Stimulated activated memory B cell treated with anti-CD40 and anti-IgM and Interleukin-4, amounts not matched to agents 10 μg/mL and 1 μg/mL and 100 μg/mL, for 72 hours (primary cell): ENCODE data around the gene ETV4.

Experiments used
- ATAC-seq: fragments of 150-1000 bp; cut with Tn5 transposase; 2 replicates; pipeline ENCODE4 v1.10.0; 2021
- H3K27ac Mint-ChIP-seq: one replicate; pipeline ENCODE4 v1.8.0; 2022; ENCODE audit warnings: mild to moderate bottlenecking, mixed read lengths
- H3K27me3 Mint-ChIP-seq: one replicate; pipeline ENCODE4 v1.8.0; 2022; ENCODE audit warnings: mixed read lengths
- H3K36me3 Mint-ChIP-seq: one replicate; pipeline ENCODE4 v1.8.0; 2022; ENCODE audit warnings: mixed read lengths
- H3K4me1 Mint-ChIP-seq: one replicate; pipeline ENCODE4 v1.8.0; 2022; ENCODE audit warnings: mixed read lengths
- H3K4me3 Mint-ChIP-seq: one replicate; pipeline ENCODE4 v1.8.0; 2022; ENCODE audit warnings: mild to moderate bottlenecking, moderate library complexity, mixed read lengths
- H3K9me3 Mint-ChIP-seq: one replicate; pipeline ENCODE4 v1.8.0; 2022; ENCODE audit warnings: mixed read lengths

The ETV4 gene

GRCh38 chr17:43536236-43536992 is 9.7 kb downstream of the ETV4 start:
- Mint-ChIP-seq H3K4me1 (peaks cover 15% of the 10 kb centered on the region), H3K36me3 (no peaks in the 10 kb centered on the region), H3K4me3 (no peak overlapping the region), H3K9me3 (no peaks in the 10 kb centered on the region), H3K27me3 (no peaks in the 10 kb centered on the region), H3K27ac (no peak overlapping the region)
- ATAC-seq: peak; percentile 78

GRCh38 chr17:43534909-43535308 is 11.2 kb downstream of the ETV4 start:
- Mint-ChIP-seq H3K36me3 (no peaks in the 10 kb centered on the region), H3K27me3 (no peaks in the 10 kb centered on the region), H3K4me1 (peaks cover 10% of the 10 kb centered on the region), H3K9me3 (no peaks in the 10 kb centered on the region), H3K27ac (no peak overlapping the region), H3K4me3 (no peak overlapping the region)
- ATAC-seq: no peak

GRCh38 chr17:43533699-43534098 is 12.4 kb downstream of the ETV4 start:
- Mint-ChIP-seq H3K36me3 (peaks cover 4% of the 10 kb centered on the region), H3K4me1 (peaks cover 10% of the 10 kb centered on the region), H3K4me3 (no peak overlapping the region), H3K27me3 (no peaks in the 10 kb centered on the region), H3K27ac (no peak overlapping the region), H3K9me3 (no peaks in the 10 kb centered on the region)
- ATAC-seq: no peak

- H3K4me3 Mint-ChIP-seq: no peak overlapping the region
- H3K27ac Mint-ChIP-seq: no peak overlapping the region
- ATAC-seq: no peak
Measured at GRCh38 chr17:43532581-43532980, 13.6 kb downstream of the ETV4 start.

GRCh38 chr17:43531955-43532354 is 14.2 kb downstream of the ETV4 start:
- Mint-ChIP-seq H3K27ac (no peak overlapping the region), H3K9me3 (no peaks in the 10 kb centered on the region), H3K36me3 (peaks cover 10% of the 10 kb centered on the region), H3K4me1 (peaks cover 10% of the 10 kb centered on the region), H3K4me3 (no peak overlapping the region), H3K27me3 (no peaks in the 10 kb centered on the region)
- no peak for ATAC-seq

More at GRCh38 chr17:43532581-43532980, 13.6 kb downstream of the ETV4 start:
- H3K9me3 Mint-ChIP-seq: no peaks in the 10 kb centered on the region
- H3K36me3 Mint-ChIP-seq: peaks cover 6% of the 10 kb centered on the region
- no peaks in the 10 kb centered on the region for H3K27me3 Mint-ChIP-seq
- H3K4me1 Mint-ChIP-seq: peaks cover 10% of the 10 kb centered on the region

DNA sequence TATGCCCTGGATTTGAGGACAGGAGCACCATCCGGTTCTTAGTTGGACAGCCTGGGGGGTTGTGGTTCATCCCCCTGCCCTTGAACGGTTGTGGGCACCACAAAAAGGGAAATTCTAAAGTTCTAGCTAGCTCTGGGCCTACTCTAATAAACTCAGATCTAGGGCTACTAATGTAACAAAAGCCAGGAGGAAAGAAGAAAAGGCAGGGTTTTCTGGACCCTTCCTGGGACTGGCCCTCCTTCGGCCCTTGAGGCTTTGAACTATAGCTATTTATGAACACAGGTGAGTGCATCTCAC is 15.1 kb downstream of the ETV4 start:
- Mint-ChIP-seq H3K9me3 (no peaks in the 10 kb centered on the region), H3K4me1 (peaks cover 3% of the 10 kb centered on the region), H3K4me3 (no peak overlapping the region), H3K36me3 (peaks cover 14% of the 10 kb centered on the region), H3K27me3 (no peaks in the 10 kb centered on the region), H3K27ac (no peak overlapping the region)
- no peak for ATAC-seq

DNA sequence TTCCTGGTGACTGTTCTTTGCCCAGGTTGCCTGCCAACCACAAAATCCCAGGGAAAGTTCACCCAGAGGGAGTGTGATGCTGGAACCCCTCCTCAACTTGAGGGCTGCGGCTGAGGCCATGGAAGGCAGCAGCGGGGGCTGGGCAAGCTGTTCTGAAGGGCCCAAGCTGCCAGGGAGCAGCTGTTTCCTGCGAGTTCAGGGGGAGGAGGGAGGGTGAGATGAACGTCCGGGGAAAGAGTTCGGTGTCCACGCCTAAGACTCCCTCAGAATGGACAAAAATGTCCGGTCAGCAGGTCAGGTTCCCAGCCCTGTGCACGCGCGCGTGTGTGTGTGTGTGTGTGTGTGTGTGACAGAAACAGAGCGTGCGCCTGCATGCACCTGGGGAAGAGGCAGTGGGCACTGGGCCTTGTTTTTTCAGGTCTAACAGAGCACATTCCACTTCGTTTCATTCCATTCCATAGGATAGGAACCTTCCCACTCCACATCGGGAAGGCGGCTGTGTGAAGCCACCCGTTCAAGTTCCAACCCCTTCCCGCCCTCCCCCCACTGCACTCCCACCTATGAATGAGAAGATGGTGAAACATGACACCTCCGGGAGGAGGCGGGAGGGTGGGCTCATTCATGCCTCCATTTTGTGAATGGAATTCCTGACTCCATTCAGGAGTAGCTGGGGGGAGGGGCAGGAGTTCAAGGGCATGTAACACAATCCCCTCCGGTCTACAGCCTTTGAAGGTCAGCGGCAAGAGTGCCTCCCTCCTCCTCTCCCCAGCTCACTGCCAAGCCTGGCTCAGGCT is 15.7 kb downstream of the ETV4 start:
- Mint-ChIP-seq H3K27ac (no peak overlapping the region), H3K4me3 (no peak overlapping the region), H3K9me3 (no peaks in the 10 kb centered on the region), H3K36me3 (peaks cover 14% of the 10 kb centered on the region), H3K27me3 (no peaks in the 10 kb centered on the region), H3K4me1 (no peaks in the 10 kb centered on the region)
- no peak for ATAC-seq

DNA sequence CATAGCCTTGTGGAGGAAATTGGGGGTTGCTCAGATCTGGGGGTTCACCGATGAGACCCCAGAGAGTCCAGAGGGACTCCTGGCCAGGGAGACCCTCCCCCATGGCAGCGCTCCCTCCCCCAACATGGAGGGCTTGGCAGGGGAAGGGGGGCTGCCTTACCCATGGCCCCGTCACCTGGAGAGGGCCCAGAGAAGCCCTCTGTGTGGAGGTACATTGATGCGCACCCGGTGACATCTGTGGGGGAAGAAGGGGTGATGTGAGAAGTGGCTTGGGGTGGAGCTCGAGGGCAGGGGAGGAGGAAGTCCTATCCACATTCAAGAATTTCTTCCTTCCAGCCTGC is 16.2 kb downstream of the ETV4 start:
- Mint-ChIP-seq H3K4me3 (no peak overlapping the region), H3K4me1 (no peaks in the 10 kb centered on the region), H3K27me3 (no peaks in the 10 kb centered on the region), H3K9me3 (no peaks in the 10 kb centered on the region), H3K27ac (no peak overlapping the region), H3K36me3 (peaks cover 19% of the 10 kb centered on the region)
- ATAC-seq: no peak

DNA sequence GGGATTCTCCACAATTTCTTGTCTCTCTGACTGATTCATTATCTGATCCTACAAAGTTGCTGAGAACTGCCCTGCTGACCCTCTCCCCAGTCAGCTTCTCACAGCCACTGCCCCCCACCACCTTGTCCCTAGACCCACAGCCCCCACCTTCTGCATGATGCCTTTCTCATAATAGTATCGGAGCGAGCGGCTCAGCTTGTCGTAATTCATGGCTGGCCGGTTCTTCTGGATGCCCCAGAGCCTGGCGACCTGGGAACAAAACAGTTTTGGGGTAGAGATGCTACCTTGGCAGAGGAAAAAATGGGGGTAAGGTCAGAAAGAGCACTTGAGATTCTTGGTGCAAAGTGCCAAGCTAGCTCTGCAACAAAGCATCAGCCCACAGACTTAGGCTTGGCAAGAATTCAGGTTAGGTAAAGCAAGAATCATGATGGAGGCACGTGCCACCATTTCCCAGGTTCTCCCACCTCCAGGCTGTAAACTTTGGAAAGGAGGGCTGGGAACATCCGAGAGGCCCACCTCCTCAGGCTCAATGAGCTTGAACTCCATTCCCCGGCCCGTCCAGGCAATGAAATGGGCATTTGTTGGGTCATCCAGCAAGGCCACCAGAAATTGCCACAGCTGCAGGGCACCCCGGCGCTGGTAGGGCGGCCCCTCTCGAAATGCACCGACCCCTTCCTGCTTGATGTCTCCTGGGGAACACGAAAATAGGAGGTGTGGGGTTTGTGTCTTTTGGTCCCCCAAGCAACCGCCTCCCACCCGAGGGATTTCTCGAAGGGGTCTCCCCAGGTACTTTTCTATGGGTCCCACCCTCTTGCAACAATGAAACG is 16.9 kb downstream of the ETV4 start:
- Mint-ChIP-seq H3K27me3 (no peaks in the 10 kb centered on the region), H3K9me3 (no peaks in the 10 kb centered on the region), H3K36me3 (peaks cover 26% of the 10 kb centered on the region), H3K4me3 (no peak overlapping the region), H3K4me1 (no peaks in the 10 kb centered on the region), H3K27ac (no peak overlapping the region)
- no peak for ATAC-seq

GRCh38 chr17:43528319-43528987 is 17.7 kb downstream of the ETV4 start:
- Mint-ChIP-seq H3K36me3 (peaks cover 32% of the 10 kb centered on the region), H3K27me3 (no peaks in the 10 kb centered on the region), H3K4me3 (no peak overlapping the region), H3K27ac (no peak overlapping the region), H3K9me3 (no peaks in the 10 kb centered on the region), H3K4me1 (no peaks in the 10 kb centered on the region)
- ATAC-seq: no peak

DNA sequence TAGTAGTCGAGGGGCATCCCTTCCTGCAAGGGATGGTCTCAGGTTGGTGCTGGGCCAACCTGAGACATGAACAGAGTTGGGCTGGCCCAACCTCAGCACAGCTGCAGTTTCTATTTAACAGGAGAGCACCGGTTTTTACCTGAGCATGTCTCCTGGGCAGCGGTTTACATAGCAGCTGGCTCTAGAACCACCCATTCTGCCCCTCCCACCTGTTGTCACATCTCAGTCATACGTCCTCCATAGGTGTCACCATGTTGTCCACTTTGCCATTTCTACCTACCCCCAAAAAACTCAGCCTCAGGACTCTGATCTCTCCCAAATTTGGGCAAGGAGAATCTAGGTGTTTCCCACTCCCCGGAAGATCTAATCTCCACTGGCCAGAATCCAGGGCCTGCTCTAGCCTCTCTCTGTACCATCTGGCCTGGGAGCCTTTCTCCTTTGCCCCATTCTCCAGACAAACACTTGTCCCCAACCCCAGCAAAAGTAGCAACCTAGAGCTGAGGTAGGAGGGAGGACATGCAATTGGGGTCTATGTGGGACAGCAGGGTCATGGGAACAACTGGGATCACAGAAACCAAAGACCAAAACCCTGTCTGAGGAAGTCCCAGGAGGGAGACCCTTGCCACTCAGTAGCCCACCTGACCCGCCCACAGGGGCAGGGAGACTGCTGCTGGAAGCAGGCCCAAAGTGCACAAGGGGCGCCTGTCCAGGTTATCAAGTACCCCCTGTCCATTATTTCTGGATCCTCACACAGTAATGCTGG is 19.1 kb downstream of the ETV4 start:
- no peak overlapping the region for H3K4me3 Mint-ChIP-seq
- no peaks in the 10 kb centered on the region for H3K9me3 Mint-ChIP-seq
- peaks cover 32% of the 10 kb centered on the region for H3K36me3 Mint-ChIP-seq
- no peak for ATAC-seq
- no peak overlapping the region for H3K27ac Mint-ChIP-seq
- H3K27me3 Mint-ChIP-seq: no peaks in the 10 kb centered on the region
- no peaks in the 10 kb centered on the region for H3K4me1 Mint-ChIP-seq

DNA sequence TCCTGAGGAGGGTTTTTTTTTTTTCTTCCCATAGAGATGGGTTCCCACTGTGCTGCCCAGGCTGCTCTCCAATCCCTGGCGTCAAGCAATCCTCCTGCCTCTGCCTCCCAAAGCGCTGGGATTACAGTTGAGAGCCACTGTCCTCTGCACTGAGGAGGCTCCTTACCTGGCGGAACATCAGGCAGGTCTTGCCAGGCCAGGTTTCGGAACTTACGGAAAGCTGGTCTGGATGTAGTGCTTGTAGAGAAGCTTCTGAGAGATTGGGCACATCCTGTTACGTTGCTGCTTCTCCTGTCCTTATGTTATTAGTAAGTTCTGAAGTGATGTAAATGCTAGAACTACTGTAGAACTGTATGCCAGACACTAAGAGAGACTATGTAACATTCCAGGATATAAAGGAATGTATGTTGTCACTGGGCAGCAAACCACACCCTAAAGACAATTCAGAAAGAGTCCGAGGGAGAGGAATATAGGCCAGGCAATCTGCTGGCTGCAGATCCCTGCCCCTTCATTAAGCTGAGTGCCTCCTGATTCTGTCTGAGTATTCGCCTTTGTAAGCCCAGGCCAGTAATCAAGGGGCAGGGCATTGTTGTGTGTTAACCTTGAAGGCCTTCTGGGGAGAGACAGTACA is 21.1 kb downstream of the ETV4 start:
- H3K9me3 Mint-ChIP-seq: no peaks in the 10 kb centered on the region
- no peak overlapping the region for H3K4me3 Mint-ChIP-seq
- no peak for ATAC-seq
- H3K4me1 Mint-ChIP-seq: no peaks in the 10 kb centered on the region
- H3K27ac Mint-ChIP-seq: no peak overlapping the region
- no peaks in the 10 kb centered on the region for H3K27me3 Mint-ChIP-seq
- H3K36me3 Mint-ChIP-seq: peaks cover 50% of the 10 kb centered on the region

DNA sequence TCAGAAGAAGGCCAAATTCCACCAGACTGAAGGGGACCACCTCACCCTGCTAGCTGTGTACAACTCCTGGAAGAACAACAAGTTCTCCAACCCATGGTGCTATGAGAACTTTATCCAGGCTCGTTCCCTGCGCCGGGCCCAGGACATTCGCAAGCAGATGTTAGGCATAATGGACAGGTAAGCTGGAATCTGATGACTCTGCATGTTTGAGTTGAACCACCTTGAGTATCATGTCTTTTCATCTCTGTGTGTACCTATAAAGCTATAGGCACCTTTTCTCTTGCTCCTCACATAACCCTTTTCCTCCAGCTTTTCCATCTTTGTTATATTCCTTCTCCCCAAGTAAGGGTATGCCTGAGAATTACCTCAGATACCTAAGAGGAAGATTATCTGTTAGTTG is 24.8 kb downstream of the ETV4 start:
- no peak overlapping the region for H3K4me3 Mint-ChIP-seq
- H3K36me3 Mint-ChIP-seq: peaks cover 68% of the 10 kb centered on the region

DNA sequence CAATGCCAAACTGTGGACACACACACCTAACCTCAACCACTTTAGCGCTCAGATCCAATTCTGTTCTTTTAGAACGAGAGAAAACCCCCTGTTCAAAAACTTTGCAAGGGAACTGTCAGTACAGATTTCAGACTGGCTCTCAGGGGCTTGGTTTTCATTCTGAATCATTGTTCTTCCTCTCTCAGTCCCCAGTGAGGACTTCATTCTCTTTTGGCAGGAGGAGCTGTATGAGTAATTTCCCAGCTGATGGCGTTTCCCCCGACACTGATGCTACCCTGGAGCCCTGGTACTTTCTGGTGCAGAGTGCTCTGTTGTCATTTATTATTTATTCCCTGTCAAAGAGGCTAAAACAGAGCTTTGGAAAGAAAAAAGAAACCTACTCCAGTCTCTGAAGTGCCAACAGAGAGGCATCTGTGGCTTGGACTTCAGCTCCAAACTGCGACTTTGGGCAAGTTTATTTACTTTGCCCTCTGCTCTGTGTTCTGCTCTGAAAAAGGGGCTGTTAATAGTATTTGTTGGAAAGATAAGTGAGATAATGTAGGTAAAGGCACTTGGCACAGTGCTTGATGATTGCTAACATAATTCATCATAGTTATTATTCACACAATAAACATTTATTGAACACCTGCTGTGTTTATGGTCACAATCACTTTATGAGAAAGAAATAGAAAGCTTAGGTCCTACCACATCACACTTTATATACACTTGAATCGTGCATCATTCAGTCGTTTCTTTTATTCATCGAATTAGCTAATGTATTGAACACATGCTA is 28.3 kb downstream of the ETV4 start:
- peaks cover 14% of the 10 kb centered on the region for H3K4me1 Mint-ChIP-seq
- H3K27me3 Mint-ChIP-seq: no peaks in the 10 kb centered on the region
- ATAC-seq: peak; percentile 86
- no peaks in the 10 kb centered on the region for H3K9me3 Mint-ChIP-seq
- no peak overlapping the region for H3K4me3 Mint-ChIP-seq
- H3K36me3 Mint-ChIP-seq: peaks cover 57% of the 10 kb centered on the region
- no peak overlapping the region for H3K27ac Mint-ChIP-seq

More for the DNA sequence above, 24.8 kb downstream of the ETV4 start:
- no peaks in the 10 kb centered on the region for H3K27me3 Mint-ChIP-seq
- no peak overlapping the region for H3K27ac Mint-ChIP-seq
- no peak for ATAC-seq
- H3K4me1 Mint-ChIP-seq: peaks cover 14% of the 10 kb centered on the region
- H3K9me3 Mint-ChIP-seq: no peaks in the 10 kb centered on the region
